Stimulated activated CD4-positive, alpha-beta T cell treated with anti-CD3 and anti-CD28 coated beads, Interleukin-1b, Interleukin-23, amount 100 ng/mL, for 4 hours (primary cell): ENCODE results near the gene PKP2.

Experiments
- DNase-seq, 2 donors: peaks; one replicate each; pipeline ENCODE4 v3.0.0-alpha.2; 2020; ENCODE audit warnings: low read depth in 2 of 2

The PKP2 gene

DNA sequence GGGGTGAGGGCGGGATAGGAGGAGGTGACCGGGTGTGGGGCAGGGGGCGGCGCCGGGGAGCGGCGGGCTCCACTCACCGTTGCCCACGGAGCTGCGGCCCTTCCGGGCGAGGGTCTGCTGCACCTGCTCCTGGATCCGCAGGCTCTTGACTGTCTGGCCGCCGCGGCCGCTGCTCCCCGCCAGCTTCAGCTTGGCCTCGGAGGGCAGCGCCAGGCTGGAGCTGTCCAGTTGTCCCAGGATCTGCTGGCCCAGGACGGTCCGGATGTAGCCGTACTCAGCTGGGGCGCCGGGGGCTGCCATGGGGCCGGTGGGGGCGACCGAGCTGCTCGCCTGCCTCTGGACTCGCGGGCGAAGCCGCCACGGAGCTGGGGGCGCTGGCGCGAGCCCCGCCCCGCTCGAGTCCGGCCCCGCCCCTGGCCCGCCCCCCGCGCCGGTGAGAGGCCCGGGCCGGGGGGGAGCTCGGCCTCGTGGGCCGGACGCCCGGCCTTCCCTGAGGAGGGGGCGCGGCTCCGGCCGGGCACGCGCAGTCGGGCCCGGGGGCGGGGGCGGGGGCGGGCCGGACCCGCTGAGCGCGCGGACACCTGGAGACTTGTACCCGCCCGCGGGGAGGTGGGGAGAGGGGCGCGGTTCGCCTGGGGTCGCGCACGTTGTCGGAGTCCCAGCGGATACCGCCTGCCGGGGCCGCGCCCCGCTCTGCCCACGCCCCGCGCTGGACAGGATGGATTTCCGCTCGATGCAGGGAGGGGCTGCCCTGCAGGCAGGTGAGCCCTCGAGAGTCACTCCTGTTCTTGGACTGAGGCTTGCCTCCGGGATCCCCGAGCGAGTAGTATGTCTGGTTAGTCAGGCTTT is at the start of gene PKP2:
Gene PKP2 (minus strand): TSS at position 346 of the 849 bp plus-strand sequence. CDS start 46 bp downstream, at position 300.
- peak in 1 of 2 donors; percentile 3 for DNase-seq

DNA sequence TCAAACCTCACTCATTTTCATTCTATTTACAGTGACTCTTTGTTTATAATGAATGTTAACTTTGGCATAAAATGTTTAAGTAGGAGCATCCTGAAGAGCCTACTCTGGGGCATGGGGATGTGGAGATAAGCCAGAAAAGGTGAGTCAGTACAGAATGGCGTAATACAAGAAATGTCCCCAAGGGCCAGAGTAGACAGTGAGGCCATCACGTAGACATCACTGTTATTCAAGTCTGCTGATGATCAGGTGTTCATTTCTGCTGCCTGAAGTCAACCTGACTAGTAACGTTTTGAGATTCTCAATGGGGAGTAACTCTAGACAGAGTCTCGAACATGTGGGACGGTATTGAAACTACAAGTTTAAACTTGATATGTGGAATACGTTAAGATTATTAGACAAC is 47.6 kb upstream of the PKP2 start:
- DNase-seq, result no peak

DNA sequence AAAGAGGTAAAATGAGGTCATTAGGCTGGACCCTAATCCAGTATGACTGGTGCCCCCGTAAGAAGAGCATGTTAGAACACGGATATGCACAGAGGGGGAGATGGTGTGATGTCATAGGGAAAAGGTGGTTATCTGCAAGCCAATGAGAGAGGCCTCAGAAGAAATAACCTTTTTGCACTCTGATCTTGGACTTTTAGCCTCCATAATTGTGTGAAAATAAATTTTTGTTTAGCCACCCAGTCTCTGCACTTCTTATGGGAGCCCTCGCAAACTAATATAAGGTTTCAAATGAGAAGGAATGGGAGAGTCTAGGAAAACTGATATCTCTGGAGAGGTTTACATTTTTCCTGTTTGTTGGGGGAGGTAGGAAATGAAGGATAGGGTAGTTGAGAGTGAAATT is 43.2 kb upstream of the PKP2 start:
- no peak for DNase-seq

DNA sequence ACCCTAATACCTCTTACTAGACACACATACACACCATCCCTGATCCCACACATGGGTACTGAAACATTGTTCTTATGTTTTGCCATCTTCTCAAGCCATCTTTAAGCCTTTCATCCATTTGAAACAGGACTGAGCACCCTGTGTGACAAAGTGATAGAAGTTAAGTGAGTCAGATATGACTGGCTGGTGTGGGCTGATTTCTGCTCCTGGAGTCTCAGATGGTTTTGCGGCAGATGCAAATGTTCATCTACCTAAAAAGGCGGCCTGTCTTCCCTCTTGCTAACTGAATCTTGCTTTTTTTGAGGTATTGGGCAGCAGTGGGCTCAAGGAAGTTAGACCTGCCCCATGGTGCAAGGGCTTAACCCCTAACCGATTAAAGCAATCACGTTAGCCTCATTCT is 30.4 kb upstream of the PKP2 start:
- no peak for DNase-seq

DNA sequence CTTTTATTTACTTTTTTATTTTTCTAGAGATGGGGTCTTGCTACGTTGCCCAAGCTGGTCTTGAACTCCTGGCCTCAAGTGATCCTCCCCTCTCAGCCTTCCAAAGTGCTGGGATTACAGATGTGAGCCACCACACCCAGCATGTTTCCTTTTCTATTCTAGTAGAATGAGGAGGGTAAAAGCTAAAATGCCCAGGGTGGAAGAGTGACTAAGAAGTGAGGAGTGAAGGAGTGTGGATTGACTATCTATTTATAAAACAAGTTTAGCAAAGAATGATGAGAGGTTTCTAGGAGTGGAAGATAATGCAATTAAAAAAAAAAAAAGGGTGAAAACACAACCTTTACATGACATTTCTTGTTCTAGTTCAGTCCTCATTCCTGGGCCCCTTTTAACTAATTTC is 29.8 kb upstream of the PKP2 start:
- DNase-seq, result no peak

DNA sequence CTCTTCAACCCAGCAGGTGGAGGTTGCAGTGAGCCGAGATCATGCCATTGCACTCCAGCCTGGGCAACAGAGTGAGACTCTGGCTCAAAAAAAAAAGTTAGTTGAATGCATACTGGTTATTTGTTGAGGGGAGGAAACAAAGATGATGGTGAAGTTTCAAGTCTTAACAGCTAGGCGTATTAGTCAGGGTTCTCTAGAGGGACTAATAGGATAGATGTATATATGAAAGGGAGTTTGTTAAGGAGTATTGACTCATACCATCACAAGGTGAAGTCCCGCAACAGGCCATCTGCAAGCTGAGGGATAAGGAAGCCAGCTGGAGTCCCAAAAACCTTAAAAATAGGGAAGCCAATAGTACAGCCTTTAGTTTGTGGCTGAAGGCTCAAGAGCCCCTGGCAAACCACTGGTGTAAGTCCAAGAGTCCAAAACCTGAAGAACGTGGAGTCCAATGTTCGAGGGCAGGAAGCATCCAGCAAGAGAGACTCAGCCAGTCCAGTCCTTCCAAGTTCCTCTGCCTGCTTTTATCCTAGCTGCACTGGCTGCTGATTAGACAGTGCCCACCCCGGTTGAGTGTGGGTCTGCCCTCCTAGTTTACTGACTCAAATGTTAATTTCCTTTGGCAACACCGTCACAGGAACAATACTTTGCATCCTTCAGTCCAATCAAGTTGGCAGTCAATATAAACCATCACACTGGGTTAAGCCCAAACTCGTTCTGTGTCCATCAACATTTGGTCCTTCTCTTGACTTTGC is 26.1 kb upstream of the PKP2 start:
- DNase-seq, result no peak

DNA sequence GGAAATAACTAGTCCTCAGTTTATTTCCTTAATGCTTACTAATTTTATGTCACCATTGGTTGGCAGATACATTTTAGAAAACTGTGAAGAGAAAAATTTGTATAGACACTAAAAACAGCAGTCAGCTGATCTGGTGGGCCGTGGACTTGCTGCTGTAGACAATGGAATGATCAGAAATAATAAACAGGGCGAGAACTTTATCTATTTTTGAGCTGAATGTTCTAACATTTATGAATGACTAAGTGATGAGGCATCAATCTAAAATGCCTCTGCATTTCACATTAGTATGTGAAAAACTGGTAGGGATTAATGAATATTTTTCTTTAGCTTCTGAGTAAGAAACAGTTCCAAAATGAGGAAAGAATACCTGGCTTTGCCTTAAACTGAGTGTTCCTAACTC is 24.8 kb upstream of the PKP2 start:
- no peak for DNase-seq

DNA sequence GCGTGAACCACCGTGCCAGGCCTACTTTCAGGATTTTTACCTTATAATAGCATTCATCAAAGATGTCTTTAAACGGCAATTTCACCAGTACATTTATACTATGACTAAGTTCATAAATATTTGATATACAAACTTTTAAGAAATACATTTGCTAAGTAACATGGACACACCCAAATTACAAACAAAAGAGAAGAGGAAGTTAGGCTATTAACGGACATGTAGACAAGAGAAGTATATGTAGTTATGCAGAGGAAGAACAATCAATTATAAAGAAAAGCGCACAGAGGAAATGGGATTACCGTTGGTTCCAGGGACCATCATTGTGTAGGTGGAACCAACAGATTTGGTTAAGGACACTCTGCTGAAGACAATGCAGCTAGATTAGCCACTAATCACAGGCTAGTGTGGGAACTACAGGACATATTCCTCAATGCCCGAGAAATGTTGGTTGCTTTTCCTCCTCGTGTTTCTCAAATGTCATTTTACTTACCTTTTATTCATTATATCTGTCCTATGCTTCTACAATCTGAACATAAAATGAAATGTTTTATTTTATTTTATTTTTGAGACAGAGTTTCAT is 24.0 kb upstream of the PKP2 start:
- no peak for DNase-seq

DNA sequence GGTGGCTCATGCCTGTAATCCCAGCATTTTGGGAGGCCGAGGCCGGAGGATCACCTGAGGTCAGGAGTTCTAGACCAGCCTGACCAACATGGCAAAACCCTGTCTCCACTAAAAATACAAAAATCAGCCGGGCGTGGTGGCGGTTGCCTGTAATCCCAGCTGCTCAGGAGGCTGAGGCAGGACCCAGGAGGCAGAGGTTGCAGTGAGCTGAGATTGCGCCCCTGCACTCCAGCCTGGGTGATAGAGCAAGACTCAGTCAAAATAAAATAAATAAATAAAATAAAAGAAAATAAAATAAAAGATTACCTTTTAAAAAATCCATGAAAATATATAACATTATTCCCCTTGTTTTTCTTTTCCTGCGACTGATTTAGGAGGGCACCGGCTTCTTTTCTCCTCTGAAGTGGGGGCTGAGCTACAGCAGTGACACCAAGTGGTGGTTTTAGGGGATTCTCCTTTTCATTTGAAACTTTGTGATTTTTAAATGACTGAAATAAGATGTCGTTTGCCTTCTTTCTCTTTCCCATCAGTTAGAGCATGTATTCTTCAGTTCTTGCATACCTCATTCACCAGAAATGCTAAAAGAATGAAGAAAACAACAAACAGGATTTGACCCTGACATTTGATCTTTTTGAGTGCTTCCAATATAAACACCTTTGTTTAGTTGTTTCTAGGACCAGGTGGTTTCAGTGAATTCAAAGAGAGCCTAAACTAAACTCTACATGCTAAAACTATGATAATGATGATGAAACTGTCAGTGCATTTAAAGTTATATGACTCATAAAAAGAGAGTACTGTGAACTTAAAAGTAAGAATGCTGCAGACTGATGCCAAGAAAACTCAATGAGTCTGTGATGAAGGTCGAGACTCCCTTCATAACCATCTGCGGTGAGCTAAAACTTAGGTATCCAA is 22.6 kb upstream of the PKP2 start:
- DNase-seq, result no peak

DNA sequence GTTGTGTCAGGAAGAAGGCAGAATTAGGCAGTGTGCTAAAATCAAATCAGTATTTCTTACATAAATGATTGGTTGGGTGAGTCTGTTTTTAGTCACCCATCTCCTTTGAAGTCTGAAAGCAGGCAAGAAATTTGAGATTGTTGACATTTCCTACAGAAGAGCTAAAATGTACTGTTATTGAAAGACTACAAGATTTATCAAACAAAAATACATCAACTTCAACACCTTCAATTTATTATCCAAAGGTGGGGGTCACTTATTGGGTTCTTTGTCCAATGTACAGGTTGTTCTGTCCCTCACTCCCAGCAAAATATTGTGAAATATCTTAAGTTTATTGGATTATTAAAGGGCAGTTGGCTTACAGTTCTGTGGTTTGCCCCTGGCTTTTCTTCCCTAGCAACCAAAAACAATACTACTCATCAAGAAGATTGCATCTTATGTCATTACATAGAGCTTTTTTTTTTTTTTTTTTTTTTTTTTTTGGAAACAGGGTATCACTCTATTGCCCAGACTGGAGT is 20.6 kb upstream of the PKP2 start:
- no peak for DNase-seq

DNA sequence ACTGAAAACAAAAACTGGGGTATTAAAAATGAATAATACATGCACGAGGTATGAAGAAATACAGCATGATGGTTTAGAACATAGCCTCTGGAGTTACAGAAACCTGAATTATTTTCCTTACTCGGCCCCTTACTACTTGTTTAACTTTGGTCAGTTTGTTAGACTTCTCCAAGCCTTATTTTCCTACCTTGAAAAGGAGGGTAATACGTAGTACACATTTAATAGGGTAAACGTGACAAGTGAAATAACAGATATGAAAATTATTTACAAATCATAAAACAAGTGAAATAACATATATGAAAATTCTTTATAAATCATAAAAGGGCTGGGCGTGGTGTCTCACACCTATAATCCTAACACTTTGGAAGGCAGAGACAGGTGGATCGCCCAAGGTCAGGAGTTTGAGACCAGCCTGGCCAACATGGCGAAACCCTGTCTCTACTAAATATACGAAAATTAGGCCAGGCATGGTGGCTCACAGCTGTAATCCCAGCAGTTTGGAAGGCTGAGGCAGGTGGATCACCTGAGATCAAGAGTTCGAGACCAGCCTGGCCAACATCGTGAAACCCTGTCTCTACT is 11.4 kb upstream of the PKP2 start:
- no peak for DNase-seq

DNA sequence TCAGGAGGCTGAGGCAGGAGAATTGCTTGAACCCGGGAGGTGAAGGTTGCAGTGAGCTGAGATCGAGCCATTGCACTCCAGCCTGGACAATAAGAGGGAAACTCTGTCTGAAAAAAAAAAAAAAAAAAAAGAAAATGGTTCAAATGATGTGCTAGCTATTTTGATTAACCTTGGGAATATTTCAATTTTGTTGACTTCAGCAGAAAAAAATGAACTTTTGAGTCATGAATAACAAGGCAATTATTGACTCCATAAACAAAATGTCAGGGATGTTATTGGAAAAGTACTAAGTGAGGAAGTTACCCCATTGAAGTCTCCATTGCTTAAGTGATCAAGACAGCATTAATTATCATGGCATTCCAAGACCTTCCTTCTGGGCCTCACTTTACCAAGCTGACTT is 10.6 kb upstream of the PKP2 start:
- DNase-seq, result no peak

DNA sequence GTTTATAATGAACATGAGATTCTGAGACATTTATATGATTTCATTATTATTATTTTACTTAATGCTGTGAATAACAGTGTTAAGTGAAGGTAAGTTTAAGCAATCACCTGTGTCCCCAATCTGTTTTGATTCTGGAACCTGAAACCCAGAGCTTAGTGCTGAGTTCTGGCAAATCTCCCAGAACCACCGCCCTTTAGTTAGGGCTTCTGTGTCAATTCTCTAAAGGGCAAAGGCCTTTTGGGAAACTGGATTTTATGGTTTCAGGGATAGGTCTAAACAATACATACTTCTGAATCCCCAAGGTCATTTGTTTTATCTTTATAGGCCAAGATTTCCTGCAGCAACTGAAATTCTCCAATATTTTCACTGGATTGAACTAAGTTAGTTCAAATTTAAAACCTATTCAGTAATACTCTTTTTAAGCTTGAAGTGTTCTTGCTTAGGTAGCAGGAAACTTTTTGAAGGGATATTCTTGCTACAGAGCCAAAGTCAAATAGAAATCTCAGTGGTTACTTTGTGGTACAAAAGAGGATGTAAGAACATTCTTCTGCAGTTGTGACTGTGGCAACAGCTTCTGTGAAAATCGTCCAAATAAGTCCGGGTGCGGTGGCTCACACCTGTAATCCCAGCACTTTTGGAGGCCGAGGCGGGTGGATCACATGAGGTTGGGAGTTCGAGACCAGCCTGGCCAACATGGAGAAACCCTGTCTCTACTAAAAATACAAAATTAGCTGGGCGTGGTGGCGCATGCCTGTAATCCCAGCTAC is 10.0 kb upstream of the PKP2 start:
- no peak for DNase-seq

DNA sequence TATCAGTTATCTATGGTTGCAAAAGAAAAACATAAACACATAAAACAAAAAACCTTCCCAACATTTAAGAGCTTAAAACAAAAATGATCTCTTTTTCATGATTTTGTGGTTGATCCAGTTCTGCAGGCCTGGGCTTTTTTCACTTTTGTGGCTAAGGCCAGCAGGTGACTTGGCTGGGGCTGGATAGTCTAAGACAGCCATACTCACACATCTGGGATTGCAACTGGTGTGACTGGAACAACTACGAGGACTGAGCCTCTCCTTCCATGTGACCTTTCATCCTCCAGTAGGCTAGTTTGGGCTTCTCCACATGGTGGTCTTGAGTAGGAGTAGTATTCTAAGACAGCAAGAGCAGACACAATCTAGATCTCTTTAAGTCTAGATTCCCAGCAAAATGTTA is 7.2 kb upstream of the PKP2 start:
- DNase-seq, result no peak

DNA sequence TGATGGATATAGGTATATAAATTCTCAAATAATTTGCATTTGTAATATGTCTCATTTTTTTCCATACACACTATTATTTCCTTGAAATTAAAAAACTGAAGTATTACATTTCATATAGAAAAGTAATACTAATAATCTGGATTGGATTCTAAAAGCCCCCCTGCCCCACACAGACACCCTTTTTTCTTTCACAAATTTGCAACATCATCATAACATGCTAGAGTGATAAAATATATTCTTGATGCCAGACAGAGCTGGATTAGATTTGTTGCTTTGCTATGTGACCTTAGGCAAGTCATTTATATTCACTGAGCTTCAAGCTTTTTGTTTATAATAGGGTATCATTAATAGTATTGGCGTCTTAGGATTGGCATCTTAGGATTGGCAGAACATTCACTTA is 6.7 kb upstream of the PKP2 start:
- DNase-seq, result no peak

DNA sequence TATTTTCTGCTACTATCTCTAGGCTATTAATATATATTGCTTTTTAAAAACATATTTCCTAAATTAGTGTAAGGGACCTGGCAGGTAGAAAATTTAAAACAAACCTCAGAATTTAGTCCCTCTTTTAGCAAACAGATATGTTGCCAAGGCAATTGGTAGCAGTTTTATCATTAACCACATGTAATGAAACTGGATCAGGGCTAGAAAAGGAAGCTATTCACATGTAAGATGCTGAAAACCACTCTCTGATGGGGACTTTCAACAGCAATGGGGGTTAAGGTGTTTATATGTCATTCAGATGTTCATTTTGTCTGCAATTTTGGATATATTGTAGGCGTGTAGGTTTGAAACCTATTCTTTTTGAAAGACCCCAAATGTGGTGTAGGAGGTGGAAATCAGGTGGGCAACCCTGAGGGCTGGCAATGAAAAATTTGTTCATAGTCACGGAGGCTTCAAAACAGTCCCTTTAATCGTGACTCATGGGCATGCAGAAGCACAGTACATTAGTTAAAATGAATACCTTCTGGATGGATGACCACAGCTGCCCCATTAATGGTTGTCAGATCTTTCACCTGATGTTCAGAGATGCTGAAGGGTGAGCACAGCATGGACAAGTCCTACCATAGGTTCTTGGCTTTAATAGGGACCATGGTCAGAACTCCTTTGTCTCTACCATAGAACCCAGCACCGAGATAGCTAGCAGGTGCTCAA is 5.9 kb upstream of the PKP2 start:
- no peak for DNase-seq

DNA sequence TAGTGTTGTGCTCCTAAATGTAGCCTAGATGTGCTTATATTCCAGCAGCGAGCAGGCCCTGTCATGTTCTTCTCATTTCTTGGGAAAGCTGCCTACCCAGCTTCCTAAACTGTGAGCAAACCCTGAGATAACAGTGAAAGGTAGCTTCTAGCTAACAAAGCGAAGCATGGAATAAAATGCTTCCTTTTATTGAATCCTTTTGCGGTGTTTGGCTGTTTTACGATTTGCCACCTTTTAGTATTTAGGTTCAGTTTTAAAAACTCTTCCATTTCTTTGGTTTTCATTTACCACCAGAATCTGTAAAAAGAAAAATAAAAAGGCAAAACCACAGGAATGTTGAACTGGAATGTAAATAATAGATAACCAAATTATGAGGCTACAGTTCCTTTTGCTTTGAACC is 5.0 kb upstream of the PKP2 start:
- DNase-seq, result no peak

DNA sequence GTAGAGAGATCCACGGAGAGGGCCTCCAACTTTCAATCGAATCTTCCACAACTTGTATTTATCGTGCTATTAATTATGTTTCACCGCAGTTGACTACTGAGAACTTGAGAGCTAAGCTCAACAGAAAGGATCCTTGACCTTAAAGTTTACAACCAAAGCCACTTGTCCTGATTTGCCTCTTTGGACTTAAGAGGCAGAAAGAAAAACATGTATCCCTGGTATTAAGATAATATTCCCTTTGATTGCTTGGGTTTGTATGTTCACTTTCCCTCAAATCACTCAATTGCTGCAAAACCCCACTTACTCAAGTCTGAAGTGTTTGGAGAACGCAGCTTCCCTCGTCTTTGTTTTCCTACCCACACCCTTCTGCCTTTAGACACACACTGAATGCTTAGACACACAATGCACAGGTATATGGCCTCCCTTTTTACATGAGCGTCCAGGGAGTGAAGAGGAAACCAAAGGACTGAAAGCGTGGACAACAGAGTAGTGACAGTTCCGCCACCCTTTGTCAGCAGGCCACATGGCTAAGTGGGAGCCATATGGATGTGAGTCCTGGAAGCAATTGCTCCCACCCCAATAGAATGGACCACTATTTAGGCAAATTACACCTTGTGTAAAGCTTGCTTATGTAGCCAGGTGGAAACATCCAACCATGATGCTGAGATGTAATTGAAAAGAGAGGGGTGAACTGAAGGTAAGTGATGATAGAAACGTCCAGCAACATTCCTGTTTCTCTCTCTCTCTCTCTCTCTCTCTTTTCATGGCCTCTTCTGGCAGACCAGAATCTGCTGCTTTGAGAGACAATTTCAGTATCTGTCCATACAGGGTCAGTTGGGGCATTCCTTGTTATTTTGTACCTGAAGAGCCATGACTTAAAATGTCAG is 1.4 kb upstream of the PKP2 start:
- DNase-seq, result no peak

DNA sequence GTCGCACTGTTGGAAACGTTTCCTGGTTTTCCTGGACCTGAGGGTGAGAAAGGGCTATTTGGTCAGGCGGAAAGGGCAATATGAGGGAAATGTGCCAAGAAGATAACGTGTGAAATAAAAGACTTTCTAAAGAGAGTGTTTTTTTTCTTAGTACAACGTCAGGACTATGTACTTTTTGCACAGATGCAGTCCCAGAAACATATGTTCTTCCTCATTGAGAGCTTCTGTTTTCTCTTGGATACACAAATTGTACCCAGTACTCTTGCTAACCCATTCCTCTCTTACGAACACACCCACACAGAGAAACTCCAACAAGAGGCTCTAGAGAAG is 669 bp upstream of the PKP2 start:
- no peak for DNase-seq
